Activated T-cell treated with anti-CD3 and anti-CD28 coated beads for 24 hours (primary cell): ENCODE measurements around the gene ZNF512B.
A peak's percentile ranks its signal among the peaks of the same experiment; 100 is the strongest.
"Not testable (repeated sequence)": the region's sequence is repeated elsewhere in the genome, so short reads cannot be mapped to it uniquely, and the experiment has no call there.

ENCODE experiments used
- DNase-seq: peaks from one replicate; pipeline ENCODE4 v3.0.0-alpha.2; 2020; ENCODE audit warnings: low read depth

The ZNF512B gene

GRCh38 chr20:63969838-63970713 is at the start of gene ZNF512B:
ZNF512B (minus strand) TSS chr20:63969930; CDS start chr20:63967950, 1,980 bp downstream.
- peak; percentile 50 for DNase-seq

DNA sequence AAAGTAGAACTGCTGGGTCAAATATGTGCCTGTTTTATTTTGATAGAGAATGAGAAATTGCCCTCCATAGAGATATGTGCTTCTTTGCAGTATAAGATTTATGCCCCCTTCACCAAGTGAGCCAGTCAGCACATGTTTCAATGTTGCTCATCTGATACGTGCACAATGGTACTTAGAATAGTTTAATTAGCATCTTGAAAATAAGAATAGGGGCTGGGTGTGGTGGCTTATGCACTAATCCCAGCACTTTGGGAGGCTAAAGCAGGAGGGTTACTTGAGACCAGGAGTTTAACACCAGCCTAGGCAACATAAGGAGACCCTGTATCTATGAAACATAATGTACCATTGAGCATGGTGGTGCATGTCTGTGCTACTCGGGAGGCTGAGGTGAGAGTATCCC is 45.9 kb upstream of the ZNF512B start:
- DNase-seq: no peak

GRCh38 chr20:64012385-64013154 is 42.8 kb upstream of the ZNF512B start:
- DNase-seq: not testable (repeated sequence)

- DNase-seq: no peak
Measured at GRCh38 chr20:64011366-64011779, 41.6 kb upstream of the ZNF512B start.

DNA sequence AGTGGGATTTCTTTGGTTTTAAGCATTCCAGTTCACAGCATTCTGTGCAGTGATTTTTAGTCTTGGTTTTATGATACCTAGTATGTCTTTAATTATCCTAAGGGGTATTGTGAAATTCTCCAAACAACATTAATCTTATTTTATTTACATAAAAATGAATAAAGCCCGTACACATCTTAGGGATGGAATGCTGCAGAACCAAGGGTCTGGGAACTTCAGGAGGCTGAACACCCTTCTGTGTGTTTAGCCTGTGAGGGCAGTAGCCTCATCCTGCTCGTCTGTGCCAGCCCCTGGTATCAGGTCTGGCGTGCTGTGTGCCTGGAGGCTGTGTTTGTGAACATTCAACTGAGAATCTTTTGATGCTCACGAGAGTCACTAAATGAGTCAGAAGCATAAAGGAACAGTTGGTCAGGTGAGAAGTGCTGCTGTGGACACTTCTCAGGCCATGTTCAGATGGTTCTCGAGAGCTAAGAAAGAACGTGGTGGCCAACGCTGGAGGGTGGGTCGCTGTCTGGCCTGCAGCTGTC is 41.0 kb upstream of the ZNF512B start:
- no peak for DNase-seq

DNA sequence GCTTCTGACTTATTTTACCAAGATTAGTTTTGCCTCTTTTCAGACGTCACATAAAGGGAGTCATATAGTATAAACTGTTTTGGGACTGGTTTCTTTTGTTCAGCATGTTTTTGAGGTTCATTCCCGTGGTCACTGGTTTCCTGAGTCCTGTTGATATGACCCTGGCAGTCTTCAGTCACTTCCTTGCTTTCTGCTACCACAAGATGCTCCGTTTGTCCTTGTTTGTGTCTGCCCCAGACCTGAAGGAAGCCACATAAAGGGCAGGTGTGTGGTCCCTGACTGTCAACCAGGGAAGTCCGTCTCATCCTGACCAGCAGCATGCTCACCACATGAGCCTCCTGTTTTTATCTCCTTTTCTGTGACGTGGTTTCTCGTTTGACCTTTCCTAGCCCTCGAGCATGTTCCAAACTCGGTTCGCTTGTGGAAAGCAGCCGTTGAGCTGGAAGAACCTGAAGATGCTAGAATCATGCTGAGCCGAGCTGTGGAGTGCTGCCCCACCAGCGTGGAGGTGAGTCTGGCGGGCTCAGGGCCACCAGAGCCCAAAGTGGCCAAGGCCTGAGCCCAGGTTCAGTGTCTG is 40.2 kb upstream of the ZNF512B start:
- no peak for DNase-seq

GRCh38 chr20:64006902-64007301 is 37.2 kb upstream of the ZNF512B start:
- no peak for DNase-seq

DNA sequence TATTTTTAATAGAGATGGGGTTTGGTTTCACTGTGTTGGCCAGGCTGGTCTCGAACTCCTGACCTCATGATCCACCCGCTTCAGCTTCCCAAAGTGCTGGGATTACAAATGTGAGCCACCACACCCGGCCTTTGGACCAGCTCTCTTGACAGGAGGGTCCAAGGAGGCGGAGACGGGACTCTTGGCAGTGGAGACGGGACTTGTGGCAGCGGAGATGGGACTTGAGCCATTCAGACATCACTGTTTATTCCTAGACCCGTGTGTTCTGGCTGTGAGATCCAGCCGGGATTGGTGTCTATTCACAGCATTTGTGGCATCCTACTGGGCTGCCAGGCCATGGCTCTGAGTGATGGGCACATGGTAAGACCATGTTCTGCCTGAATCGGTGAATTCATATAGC is 36.8 kb upstream of the ZNF512B start:
- DNase-seq: no peak

DNA sequence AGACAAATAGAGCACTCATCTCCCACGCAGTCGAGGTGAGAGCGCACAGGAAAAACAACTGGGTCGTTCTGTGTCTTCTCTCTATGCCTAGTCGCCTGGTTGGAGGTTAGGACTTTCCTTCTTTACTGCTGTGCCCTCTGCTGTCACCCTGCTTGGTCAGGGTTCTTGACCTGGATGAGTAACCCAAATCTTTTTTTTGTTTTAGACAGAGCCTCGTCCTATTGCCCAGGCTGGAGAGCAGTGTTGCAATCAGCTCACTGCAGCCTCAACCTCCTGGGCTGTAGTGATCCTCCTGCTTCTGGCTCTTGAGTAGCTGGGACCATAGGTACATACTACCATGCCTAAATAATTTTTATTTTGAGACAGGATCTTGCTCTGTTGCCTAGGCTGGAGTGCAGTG is 35.7 kb upstream of the ZNF512B start:
- DNase-seq: no peak

DNA sequence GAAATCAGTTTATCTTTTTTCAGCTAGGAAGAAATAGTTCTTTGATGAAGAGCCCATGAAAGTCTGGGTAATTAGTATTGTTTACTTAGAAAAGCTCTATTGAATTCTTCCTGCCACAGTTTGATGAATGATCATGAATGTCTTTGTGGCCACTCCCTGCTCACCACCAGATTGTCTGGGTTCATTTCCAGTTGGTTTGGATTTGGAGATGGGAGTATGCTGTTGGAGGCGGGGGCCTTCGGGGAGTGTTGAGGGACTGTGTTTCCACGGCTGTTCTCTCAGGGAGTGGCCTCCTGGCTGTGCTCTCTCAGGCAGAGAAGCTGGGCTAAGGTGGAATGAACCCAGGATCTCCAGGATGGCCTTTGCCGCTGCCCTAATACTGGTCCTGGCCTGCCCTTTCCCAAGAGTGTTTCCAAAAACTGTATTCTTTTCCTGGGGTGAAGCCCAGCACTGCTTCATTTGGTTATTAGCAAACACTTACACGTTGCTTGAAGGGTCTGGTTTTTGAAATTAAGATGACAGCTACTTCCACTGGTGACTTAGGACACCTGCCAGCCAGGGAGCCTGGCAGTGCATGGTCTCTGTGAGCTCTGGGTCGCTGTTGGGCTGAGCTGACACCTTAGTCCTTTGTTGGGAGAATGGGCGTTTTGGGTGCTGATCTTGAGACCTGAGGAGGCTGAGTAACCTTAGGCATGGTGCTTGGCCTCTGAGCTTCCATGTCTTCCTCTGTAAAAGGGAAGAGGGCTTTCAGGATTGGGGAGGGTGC is 34.4 kb upstream of the ZNF512B start:
- DNase-seq: no peak

DNA sequence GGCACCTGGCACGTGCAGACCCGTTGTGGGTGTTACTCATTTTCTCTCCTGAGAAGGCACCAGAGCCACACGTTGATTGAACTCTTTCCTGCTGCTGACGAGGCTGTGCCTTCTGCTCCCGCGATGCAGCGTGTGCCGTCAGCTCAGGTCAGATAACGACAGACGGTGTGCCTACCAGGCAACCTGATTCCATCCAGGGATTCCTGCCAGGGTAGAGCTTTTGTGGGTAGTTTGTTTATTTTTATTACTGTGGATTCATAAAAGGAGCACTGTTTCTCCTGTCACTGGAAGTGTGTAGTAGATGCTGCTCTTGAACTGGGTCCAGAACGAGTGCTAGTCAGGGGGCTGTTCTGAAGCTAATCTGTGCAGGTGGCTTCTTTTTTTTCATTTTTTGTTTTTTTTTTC is 31.9 kb upstream of the ZNF512B start:
- no peak for DNase-seq

DNA sequence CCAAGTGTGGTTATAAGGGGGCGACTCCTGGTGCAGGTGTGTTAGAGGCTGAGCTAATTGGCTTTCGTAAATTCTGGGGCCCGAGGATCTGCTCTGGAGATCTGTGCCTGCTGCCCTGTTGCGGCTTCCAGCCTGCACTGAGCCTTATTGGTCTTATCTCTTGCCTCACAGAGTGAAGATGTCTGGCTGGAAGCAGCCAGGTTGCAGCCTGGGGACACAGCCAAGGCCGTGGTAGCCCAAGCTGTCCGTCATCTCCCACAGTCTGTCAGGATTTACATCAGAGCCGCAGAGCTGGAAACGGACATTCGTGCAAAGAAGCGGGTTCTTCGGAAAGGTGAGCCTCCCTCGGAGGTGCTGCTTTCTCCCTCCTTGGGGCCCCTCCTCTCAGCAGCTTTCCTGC is 31.2 kb upstream of the ZNF512B start:
- DNase-seq: no peak

GRCh38 chr20:63982937-63983336 is 13.2 kb upstream of the ZNF512B start:
- DNase-seq: no peak

DNA sequence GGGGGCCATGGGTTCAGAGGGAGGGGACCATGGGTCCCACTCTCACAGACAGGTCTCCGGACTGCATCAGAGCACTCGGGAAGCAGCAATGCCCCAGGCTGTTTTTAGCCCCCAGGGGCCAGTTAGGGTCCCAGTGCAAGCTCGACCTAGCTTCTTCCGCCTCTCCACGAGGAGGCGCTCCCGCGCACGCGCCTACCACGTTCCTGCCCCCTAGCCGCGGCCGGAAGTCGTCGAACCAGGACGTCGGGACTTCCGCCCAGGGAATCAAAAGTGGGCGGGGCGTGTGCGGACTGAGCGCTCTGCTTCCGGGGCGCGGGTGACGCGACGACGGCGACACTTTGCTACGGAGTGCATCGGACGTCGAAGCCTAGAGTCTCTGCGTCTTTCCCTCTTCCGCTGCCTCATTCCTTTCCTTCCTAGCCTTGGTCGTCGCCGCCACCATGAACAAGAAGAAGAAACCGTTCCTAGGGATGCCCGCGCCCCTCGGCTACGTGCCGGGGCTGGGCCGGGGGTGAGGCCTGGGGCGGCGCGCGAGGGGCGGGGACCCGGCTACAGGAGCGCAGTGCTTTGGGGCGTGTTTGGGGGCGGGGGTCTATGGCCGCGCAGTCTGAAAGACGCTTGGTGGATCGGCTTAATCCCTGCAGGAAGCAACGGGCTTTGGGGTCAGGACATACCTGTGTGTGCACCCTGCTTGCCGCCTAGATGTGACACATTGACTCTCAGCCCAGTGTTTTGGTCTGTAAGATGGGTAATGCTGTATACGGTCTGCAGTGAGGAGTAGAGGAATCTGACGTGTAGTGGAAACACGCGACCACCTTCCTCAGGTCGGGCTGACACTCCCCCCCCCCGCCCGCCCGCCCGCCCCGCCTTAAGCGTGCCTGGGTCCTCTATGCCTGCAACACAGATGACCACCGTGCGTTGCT is 11.3 kb upstream of the ZNF512B start, which contains the start of gene PRPF6:
TSS of gene PRPF6 (plus strand) at position 327 of the 923 bp plus-strand sequence. CDS start at position 441, 114 bp downstream.
- peak; percentile 93 for DNase-seq

DNA sequence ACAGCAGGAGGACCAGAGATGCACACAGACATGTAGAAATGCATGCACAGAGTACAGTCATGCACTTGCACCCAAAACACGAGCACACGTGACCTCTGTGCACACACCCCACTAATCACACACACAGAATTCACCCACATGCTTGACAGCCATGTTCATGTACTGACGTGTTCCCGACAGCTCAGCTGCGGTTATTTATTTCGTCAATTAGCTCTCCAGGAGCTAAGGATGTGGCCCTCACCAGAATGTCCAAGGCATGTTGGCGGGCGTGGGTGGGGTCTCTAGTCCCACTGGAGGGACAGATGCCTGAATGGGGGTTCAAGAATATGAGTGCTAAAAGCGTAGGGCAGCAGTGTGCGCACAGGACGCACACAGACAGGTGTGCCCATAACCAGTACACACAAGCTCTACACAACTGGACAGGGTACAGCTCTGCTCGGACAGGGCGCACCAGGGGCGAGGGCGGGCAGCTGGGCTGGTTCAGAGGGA is 10.6 kb upstream of the ZNF512B start:
- DNase-seq: no peak

DNA sequence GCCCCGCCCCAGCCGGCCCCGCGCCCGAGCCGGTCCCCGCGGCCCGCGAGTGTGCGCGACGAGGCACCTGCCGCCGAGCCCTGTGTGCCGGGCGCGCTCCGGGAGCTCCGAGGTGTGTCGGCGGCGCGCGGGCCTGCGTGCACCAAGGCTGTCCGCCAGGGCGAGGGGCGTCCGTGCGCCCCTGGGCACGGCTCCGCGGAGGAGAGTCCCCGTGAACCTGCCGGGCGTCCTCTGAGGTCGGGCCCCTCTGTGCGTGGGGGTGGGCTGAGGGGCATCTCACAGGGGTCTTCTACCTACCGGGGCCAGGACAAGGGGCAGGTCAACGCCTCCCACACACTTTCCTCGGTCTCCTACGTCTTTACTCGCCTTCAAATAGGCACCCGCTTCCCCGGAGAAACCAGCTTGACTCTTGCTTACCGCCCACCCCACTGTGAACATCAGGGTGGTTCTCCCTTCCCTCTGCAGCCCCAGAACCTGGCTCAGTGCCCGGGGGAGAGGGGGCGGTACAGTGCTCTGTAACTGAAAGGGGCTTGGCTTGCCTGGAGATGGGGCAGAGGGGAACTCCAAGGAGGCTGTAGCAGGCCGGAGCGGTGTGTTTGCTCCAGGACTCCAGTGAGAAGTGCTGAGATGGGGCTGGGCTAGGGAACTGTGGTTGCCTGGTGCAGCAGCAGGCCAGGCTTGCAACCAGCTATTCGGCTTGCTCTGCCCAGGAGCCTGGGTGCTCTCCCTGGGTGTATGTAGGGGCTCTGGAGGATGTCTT is 10.0 kb upstream of the ZNF512B start, which contains the start of gene SAMD10:
TSS of gene SAMD10 (minus strand) at position 86 of the 760 bp plus-strand sequence. CDS start 175 bp downstream, outside the sequence.
- peak; percentile 79 for DNase-seq

- DNase-seq: no peak
Measured at GRCh38 chr20:63979229-63979556, 9.5 kb upstream of the ZNF512B start.

DNA sequence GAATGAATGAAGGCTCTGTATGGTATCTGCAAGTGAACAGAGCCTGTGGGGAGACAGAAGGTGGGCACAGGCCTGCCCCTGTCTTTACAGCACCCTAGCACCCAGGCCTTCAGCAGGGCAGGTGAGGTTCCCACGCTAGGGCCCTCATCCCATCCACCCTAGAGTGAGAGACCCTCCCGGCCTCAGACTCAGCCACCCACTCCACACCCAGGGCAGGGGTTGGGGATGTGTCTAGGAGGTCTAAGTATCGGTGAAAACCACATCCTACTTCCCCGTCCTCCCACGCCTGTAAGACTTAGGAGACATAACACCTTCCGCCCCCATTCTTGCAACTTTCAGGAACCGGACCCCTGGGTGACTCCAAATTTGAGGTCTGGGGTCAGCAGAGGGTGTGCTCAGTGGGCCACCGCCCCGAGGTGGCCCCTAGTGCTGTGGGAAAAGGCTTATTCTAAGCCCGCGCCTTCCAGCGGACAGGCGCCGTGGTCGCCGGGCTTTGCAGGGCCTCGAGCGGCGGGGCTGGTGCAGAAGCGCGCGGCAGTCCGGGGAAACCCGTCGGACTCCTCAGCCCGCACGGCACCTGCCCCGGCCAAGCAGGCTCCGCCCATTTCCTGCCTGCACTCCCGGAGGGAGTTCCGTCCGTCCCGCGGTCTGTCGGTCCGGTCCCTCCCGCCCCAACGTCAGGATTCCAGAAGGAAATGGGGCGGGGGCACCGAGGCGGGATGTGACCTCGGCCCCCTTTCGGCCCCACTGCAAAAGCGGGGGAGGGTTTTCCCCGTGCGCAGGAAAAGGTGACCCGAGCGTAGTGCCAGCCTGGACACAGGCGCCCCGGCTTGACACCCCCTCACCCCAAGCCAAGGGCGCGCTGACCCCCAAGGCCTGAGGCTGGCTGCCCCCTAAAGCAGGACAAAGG is 8.8 kb upstream of the ZNF512B start:
- peak; percentile 49 for DNase-seq
